Esophagus squamous epithelium (tissue), 4 donors: ENCODE data around the gene SLC49A3.

Experiments used
- CTCF ChIP-seq, 6 experiments: fragments of 450-650 bp in 4 of 6; fragments of 200-600 bp in 2 of 6; sonication (generic) in 2 of 6; IDR thresholded peaks; one replicate each; pipeline ENCODE4 v1.5.1; 2016 to 2019; ENCODE audit warnings: antibody characterized with exemption in 6 of 6, mild to moderate bottlenecking in 4 of 6, moderate library complexity in 4 of 6
- POLR2A ChIP-seq, 4 donors: fragments of 450-650 bp; IDR thresholded peaks; one replicate each; pipeline ENCODE4 v1.6.1; 2017; ENCODE audit warnings: antibody characterized with exemption in 4 of 4, mild to moderate bottlenecking in 4 of 4, moderate library complexity in 3 of 4

- TF ChIP-seq CTCF (IDR thresholded peaks at IDR 0.05) (no peak), POLR2A (IDR thresholded peaks at IDR 0.05) (no peak)
Observed at GRCh38 chr4:665751-666435, 23.1 kb downstream of the SLC49A3 start.
